H9 (cell line): Measurements from ENCODE around the gene DCTN3. TPM values are rescaled to one million over a fixed set of nuclear protein-coding genes. Genes with fewer than 3 reads are reported as not detected.

Source experiments
- DNase-seq: peaks from one replicate; pipeline ENCODE4 v3.0.0-alpha.2; 2017
- H2AFZ ChIP-seq: one replicate; pipeline ENCODE4 v1.6.1; 2013; ENCODE audit warnings: mild to moderate bottlenecking, low read length, control low read depth, moderate library complexity
- H2AK5ac ChIP-seq: 2 replicates; pipeline ENCODE4 v1.6.1; 2013; ENCODE audit warnings: low read length, control low read depth, mixed read lengths; ENCODE audit not compliant: insufficient read length
- H2BK120ac ChIP-seq: one replicate; pipeline ENCODE4 v1.6.1; 2013; ENCODE audit warnings: low read depth, mild to moderate bottlenecking, low read length, control low read depth, inconsistent platforms; ENCODE audit not compliant: poor library complexity, severe bottlenecking
- H2BK12ac ChIP-seq: 2 replicates; pipeline ENCODE4 v1.6.1; 2013; ENCODE audit warnings: low read length, control low read depth, mixed read lengths, low read depth; ENCODE audit not compliant: insufficient read length
- H2BK15ac ChIP-seq: 2 replicates; pipeline ENCODE4 v1.6.1; 2013; ENCODE audit warnings: low read depth, low read length, control low read depth
- H2BK20ac ChIP-seq: one replicate; pipeline ENCODE4 v1.6.1; 2013; ENCODE audit warnings: low read depth, mild to moderate bottlenecking, low read length, control low read depth, inconsistent platforms; ENCODE audit not compliant: poor library complexity, severe bottlenecking
- H2BK5ac ChIP-seq: 2 replicates; pipeline ENCODE4 v1.6.1; 2013; ENCODE audit warnings: low read length, control low read depth, mixed read lengths; ENCODE audit not compliant: insufficient read length
- H3K14ac ChIP-seq: 2 replicates; pipeline ENCODE4 v1.6.1; 2013; ENCODE audit warnings: low read length, control low read depth; ENCODE audit not compliant: insufficient read depth
- H3K18ac ChIP-seq: 2 replicates; pipeline ENCODE4 v1.6.1; 2013; ENCODE audit warnings: low read depth, mild to moderate bottlenecking, mixed read lengths, low read length, control low read depth; ENCODE audit not compliant: insufficient read length
- H3K23ac ChIP-seq: 2 replicates; pipeline ENCODE4 v1.6.1; 2013; ENCODE audit warnings: low read length, control low read depth, mixed read lengths, low read depth; ENCODE audit not compliant: insufficient read length
- H3K23me2 ChIP-seq: 2 replicates; pipeline ENCODE4 v1.6.1; 2013; ENCODE audit warnings: low read depth, mild to moderate bottlenecking, mixed read lengths, low read length, control low read depth; ENCODE audit not compliant: insufficient read length, poor library complexity, severe bottlenecking
- H3K27ac ChIP-seq: 2 replicates; pipeline ENCODE4 v1.5.1; 2013; ENCODE audit warnings: low read length, control low read depth, mixed read lengths, low read depth; ENCODE audit not compliant: insufficient read length
- H3K27me3 ChIP-seq: 2 replicates; pipeline ENCODE4 v1.6.1; 2013; ENCODE audit warnings: low read length, control low read depth, inconsistent platforms; ENCODE audit not compliant: insufficient read depth
- H3K4ac ChIP-seq: 2 replicates; pipeline ENCODE4 v1.6.1; 2013; ENCODE audit warnings: low read depth, mild to moderate bottlenecking, control low read depth, inconsistent platforms, low read length, moderate library complexity
- H3K4me1 ChIP-seq: 2 replicates; pipeline ENCODE4 v1.6.1; 2013; ENCODE audit warnings: low read length, control low read depth, inconsistent platforms; ENCODE audit not compliant: insufficient read depth
- H3K4me2 ChIP-seq: 2 replicates; pipeline ENCODE4 v1.6.1; 2013; ENCODE audit warnings: low read length, control low read depth, mixed read lengths; ENCODE audit not compliant: insufficient read length, insufficient read depth
- H3K56ac ChIP-seq: 2 replicates; pipeline ENCODE4 v1.6.1; 2013; ENCODE audit warnings: low read depth, mild to moderate bottlenecking, mixed read lengths, low read length, control low read depth; ENCODE audit not compliant: insufficient read length
- H3K79me1 ChIP-seq: 2 replicates; pipeline ENCODE4 v1.6.1; 2013; ENCODE audit warnings: low read depth, mild to moderate bottlenecking, moderate library complexity, low read length, control low read depth, inconsistent platforms; ENCODE audit not compliant: insufficient read depth, poor library complexity, severe bottlenecking
- H3K79me2 ChIP-seq: 2 replicates; pipeline ENCODE4 v1.6.1; 2013; ENCODE audit warnings: low read length, control low read depth, inconsistent platforms; ENCODE audit not compliant: insufficient read depth
- H3K9ac ChIP-seq: 2 replicates; pipeline ENCODE4 v1.6.1; 2013; ENCODE audit warnings: low read length, control low read depth, mixed read lengths; ENCODE audit not compliant: insufficient read length; ENCODE audit errors: extremely low read depth
- H3K9me3 ChIP-seq: one replicate; pipeline ENCODE4 v1.6.1; 2013; ENCODE audit warnings: low read depth, low read length, inconsistent platforms; ENCODE audit not compliant: control insufficient read depth
- H3T11ph ChIP-seq: one replicate; pipeline ENCODE4 v1.6.1; 2013; ENCODE audit warnings: mild to moderate bottlenecking, low read length, control low read depth, inconsistent platforms
- H4K20me1 ChIP-seq: one replicate; pipeline ENCODE4 v1.6.1; 2013; ENCODE audit not compliant: control insufficient read depth, insufficient read length, insufficient read depth
- H4K5ac ChIP-seq: 2 replicates; pipeline ENCODE4 v1.6.1; 2013; ENCODE audit warnings: low read depth, mild to moderate bottlenecking, mixed read lengths, low read length, control low read depth; ENCODE audit not compliant: insufficient read length
- H4K8ac ChIP-seq: replicated peaks from 2 replicates; pipeline ENCODE4 v1.6.1; 2013; ENCODE audit warnings: low read length, control low read depth, mixed read lengths, low read depth; ENCODE audit not compliant: insufficient read length
- H4K91ac ChIP-seq: 2 replicates; pipeline ENCODE4 v1.6.1; 2013; ENCODE audit warnings: low read depth, mild to moderate bottlenecking, moderate library complexity, mixed read lengths, low read length, control low read depth; ENCODE audit not compliant: insufficient read length
- H3K27ac Mint-ChIP-seq, 3 experiments: 2 replicates in 2 of 3; 3 replicates in 1 of 3; pipeline ENCODE4 v1.8.0; 2020 to 2021; ENCODE audit warnings: mixed read lengths in 3 of 3, mild to moderate bottlenecking in 1 of 3, moderate library complexity in 1 of 3
- H3K27me3 Mint-ChIP-seq: 2 replicates; pipeline ENCODE4 v1.8.0; 2021; ENCODE audit warnings: low read depth, mild to moderate bottlenecking, moderate library complexity, mixed read lengths
- H3K36me3 Mint-ChIP-seq, 3 experiments: 2 replicates in 2 of 3; 3 replicates in 1 of 3; pipeline ENCODE4 v1.8.0; 2020 to 2021; ENCODE audit warnings: low read depth in 3 of 3, mixed read lengths in 3 of 3; ENCODE audit not compliant: insufficient read depth in 1 of 3
- H3K4me1 Mint-ChIP-seq, 2 experiments: 2 replicates each; pipeline ENCODE4 v1.8.0; 2020; ENCODE audit warnings: mixed read lengths in 2 of 2
- H3K4me3 Mint-ChIP-seq, 2 experiments: 2 replicates in 1 of 2; 3 replicates in 1 of 2; pipeline ENCODE4 v1.8.0; 2020 to 2021; ENCODE audit warnings: mild to moderate bottlenecking in 2 of 2, mixed read lengths in 2 of 2, moderate library complexity in 1 of 2
- H3K9me3 Mint-ChIP-seq, 2 experiments: 2 replicates in 1 of 2; 3 replicates in 1 of 2; pipeline ENCODE4 v1.8.0; 2020; ENCODE audit warnings: mild to moderate bottlenecking in 2 of 2, mixed read lengths in 2 of 2, moderate library complexity in 1 of 2
- WGBS: extraction: QIAGEN DNeasy Blood & Tissue Kit; methylation state at CpG from one replicate; pipeline ENCODE4 v1.1.7; 2013; ENCODE audit warnings: missing lambda C conversion rate, low lambda C conversion rate, mixed read lengths; ENCODE audit not compliant: insufficient read length; ENCODE audit errors: extremely low coverage; 5-methylcytosine and 5-hydroxymethylcytosine counted together
- total RNA-seq: library from RNA; stranded (reverse); gene quantifications from 2 replicates; pipeline ENCODE4 v1.2.1, GENCODE V29; 2021
- TF ChIP-seq, protein P1 (sequence below): fragments of 200-600 bp; sonication (generic); conservative IDR thresholded peaks from 3 replicates; pipeline ENCODE4 v1.8.0; 2021; ENCODE audit warnings: antibody characterized with exemption, mild to moderate bottlenecking

The DCTN3 gene
- total RNA-seq, 1 experiment from 2014 or later = 40.0 TPM

DNA sequence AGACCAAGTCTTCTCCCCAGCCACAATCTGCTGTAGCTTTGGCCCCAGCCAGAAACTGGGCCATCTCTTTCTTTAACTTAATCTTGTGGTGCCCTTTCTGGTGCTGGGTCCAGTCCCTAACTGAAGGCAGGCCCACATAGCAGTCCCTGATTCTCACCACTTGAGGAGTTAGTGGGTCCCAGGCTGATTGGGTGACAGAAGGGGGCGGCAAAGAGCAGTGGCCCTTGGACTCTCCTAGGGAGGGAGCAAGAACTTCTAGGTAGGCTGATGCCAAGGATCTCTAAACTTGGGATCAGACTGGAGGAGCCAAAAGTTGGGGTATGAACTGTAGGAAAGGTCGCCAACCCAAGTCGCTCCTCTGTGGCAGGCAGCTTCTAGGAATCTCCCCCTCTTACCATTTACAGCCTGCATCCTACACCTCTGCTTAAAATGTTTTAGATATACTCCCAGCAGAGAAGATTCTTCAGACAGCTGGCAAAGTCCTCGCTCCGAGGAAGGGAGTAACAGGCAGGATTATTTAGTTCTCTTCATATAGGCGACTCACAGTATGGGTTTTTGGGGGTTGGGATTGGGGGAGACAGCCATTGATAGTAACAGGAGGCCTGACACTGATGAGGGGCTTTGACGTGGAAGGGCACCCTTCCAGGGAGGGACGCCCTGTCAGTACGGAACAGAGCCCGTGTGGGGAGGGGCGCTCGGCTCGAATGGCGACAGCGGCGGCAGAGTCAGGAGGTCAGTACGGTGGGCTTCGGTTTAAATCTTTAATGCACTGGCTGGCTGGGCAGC lies 44.2 kb upstream of the DCTN3 start:
- Histone ChIP-seq H3K23me2 (peaks cover 13% of the 10 kb centered on the region), H2BK20ac (no peak overlapping the region), H2BK120ac (no peak overlapping the region), H2BK15ac (no peak overlapping the region), H4K5ac (no peak overlapping the region), H4K91ac (no peak overlapping the region), H3K4me1 (no peaks in the 10 kb centered on the region), H3K79me2 (no peaks in the 10 kb centered on the region), H4K20me1 (no peaks in the 10 kb centered on the region), H3K4me2 (peak overlapping the region; percentile 87), H3K9me3 (no peaks in the 10 kb centered on the region), H3T11ph (no peak overlapping the region), H3K4ac (no peak overlapping the region), H2AK5ac (no peak overlapping the region), H3K27ac (no peak overlapping the region), H2BK5ac (no peak overlapping the region), H3K27me3 (no peaks in the 10 kb centered on the region), H3K18ac (no peak overlapping the region), H3K23ac (no peak overlapping the region), H2BK12ac (no peak overlapping the region), H3K56ac (no peak overlapping the region), H4K8ac (no peak overlapping the region), H3K14ac (no peak overlapping the region), H3K79me1 (no peaks in the 10 kb centered on the region), H2AFZ (no peak overlapping the region), H3K9ac (no peak overlapping the region)
- peaks cover 6 to 9% of the 10 kb centered on the region in 2 experiments; a peak in 4 of 5 replicates for H3K9me3 Mint-ChIP-seq
- H3K4me1 Mint-ChIP-seq = peaks cover 7 to 8% of the 10 kb centered on the region in 2 experiments
- peaks cover 19 to 20% (median 19%) of the 10 kb centered on the region in 3 experiments; a peak in 6 of 7 replicates for H3K36me3 Mint-ChIP-seq
- peak overlapping the region; percentile 88 to 92 for H3K4me3 Mint-ChIP-seq
- WGBS = no CpG with 5 or more reads among the region's 18 CpGs
- H3K27me3 Mint-ChIP-seq = peaks cover 6% of the 10 kb centered on the region
- peak; percentile 94 for DNase-seq
- H3K27ac Mint-ChIP-seq = peak overlapping the region in 2 of 3 experiments; percentile 41 to 77; a peak in 3 of 7 replicates
- TF ChIP-seq, protein P1, sequence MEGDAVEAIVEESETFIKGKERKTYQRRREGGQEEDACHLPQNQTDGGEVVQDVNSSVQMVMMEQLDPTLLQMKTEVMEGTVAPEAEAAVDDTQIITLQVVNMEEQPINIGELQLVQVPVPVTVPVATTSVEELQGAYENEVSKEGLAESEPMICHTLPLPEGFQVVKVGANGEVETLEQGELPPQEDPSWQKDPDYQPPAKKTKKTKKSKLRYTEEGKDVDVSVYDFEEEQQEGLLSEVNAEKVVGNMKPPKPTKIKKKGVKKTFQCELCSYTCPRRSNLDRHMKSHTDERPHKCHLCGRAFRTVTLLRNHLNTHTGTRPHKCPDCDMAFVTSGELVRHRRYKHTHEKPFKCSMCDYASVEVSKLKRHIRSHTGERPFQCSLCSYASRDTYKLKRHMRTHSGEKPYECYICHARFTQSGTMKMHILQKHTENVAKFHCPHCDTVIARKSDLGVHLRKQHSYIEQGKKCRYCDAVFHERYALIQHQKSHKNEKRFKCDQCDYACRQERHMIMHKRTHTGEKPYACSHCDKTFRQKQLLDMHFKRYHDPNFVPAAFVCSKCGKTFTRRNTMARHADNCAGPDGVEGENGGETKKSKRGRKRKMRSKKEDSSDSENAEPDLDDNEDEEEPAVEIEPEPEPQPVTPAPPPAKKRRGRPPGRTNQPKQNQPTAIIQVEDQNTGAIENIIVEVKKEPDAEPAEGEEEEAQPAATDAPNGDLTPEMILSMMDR = peak; percentile 97
